ENCODE data around the gene RFX1. TPM values are rescaled to one million over a fixed set of nuclear protein-coding genes. Genes with fewer than 3 reads are reported as not detected.

The RFX1 gene
- total and polyA plus RNA-seq, 8 donors = 0.58 to 27.2 (median 3.3) TPM

DNA sequence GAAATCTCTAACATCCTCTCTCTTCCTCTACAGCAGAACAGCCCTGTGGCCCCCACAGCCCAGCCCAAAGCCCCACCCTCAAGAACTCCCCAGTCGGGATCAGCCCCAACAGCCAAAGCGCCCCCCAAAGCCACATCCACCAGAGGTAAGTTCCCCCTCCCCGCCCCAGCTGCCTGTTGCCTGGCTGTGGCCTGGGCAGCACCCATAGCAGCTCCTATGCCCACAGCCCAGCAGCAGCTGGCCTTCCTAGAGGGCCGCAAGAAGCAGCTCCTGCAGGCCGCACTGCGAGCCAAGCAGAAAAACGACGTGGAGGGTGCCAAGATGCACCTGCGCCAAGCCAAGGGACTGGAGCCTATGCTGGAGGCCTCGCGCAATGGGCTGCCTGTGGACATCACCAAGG lies 85.6 kb downstream of the RFX1 start:
- H3K27ac ChIP-seq = no peak overlapping the region
- no peaks in the 10 kb centered on the region for H3K27me3 ChIP-seq
- no peak for DNase-seq
- H3K4me1 ChIP-seq = no peaks in the 10 kb centered on the region
- TF ChIP-seq POLR2AphosphoS5 (IDR thresholded peaks at IDR 0.05) (no peak), EP300 (IDR thresholded peaks at IDR 0.05) (no peak), POLR2A (IDR thresholded peaks at IDR 0.05) (no peak)
- TF ChIP-seq, protein P1, sequence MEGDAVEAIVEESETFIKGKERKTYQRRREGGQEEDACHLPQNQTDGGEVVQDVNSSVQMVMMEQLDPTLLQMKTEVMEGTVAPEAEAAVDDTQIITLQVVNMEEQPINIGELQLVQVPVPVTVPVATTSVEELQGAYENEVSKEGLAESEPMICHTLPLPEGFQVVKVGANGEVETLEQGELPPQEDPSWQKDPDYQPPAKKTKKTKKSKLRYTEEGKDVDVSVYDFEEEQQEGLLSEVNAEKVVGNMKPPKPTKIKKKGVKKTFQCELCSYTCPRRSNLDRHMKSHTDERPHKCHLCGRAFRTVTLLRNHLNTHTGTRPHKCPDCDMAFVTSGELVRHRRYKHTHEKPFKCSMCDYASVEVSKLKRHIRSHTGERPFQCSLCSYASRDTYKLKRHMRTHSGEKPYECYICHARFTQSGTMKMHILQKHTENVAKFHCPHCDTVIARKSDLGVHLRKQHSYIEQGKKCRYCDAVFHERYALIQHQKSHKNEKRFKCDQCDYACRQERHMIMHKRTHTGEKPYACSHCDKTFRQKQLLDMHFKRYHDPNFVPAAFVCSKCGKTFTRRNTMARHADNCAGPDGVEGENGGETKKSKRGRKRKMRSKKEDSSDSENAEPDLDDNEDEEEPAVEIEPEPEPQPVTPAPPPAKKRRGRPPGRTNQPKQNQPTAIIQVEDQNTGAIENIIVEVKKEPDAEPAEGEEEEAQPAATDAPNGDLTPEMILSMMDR (IDR thresholded peaks at IDR 0.05) = no peak
- WGBS, 5 donors = 95 to 99% (median 98%) methylated on average over 9 to 11 of the region's 11 CpGs
- intact Hi-C loops (cut with DNase I; ENCODE audit: low total_unique reads) = no loop called here
- peaks cover 77 to 100% (median 99%) of the 10 kb centered on the region in 4 donors for H3K36me3 ChIP-seq
- H3K4me3 ChIP-seq = no peak overlapping the region
- H3K9me3 ChIP-seq = peaks cover 0 to 7% (median 5%) of the 10 kb centered on the region in 4 donors

DNA sequence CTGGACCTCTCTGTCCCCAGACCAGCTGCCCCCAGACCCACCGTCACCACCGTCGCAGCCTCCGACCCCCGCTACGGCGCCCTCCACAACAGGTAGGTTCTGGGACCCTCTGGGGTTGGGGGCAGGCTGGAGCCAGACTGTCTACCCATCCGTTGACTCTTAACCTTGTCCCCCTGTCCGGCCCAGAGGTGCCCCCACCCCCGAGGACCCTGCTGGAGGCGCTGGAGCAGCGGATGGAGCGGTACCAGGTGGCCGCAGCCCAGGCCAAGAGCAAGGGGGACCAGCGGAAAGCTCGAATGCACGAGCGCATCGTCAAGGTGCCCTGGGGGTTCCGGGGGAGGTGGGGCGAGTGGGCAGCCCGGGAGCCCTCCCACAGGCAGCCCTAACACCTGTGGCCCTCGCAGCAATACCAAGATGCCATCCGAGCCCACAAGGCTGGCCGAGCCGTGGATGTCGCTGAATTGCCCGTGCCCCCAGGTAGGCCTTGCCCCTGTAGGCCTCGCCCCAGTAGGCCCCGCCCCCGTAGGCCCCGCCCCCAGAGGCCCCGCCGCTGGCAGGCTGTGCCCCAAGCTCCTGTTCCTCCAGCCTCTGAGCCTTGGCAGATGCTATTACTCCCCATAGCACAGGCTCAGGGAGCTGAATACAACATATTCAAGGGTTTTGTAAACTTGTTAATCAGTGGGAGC lies 87.3 kb downstream of the RFX1 start:
- intact Hi-C loops (cut with DNase I; ENCODE audit: low total_unique reads) = no loop called here

DNA sequence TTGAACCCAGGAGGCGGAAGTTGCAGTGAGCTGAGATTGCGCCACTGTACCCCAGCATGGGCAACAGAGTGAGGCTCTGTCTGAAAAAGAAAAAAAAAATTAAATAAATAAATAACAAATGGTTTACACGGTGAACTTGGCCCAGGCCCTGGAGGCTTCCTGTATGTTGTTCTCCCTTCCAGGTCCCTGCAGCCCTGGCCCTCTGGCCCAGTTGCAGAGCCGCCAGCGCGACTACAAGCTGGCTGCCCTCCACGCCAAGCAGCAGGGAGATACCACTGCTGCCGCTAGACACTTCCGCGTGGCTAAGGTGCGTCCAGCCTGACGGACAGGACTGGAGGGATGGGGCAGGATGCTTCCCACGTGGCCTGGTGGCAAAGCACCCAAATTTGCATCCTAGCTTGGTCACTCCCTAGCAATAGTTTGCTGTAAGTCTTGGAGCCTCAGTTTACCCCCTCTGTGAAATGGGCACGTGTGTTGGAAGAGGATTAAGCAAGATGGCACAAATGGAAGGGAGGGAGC lies 88.2 kb downstream of the RFX1 start:
- peaks cover 76 to 100% (median 99%) of the 10 kb centered on the region in 4 donors for H3K36me3 ChIP-seq
- H3K27me3 ChIP-seq = no peaks in the 10 kb centered on the region
- no peaks in the 10 kb centered on the region for H3K4me1 ChIP-seq
- H3K4me3 ChIP-seq = no peak overlapping the region
- TF ChIP-seq, protein P1 (IDR thresholded peaks at IDR 0.05) = no peak
- no peak for TF ChIP-seq POLR2AphosphoS5 (IDR thresholded peaks at IDR 0.05)
- WGBS, 5 donors = 68 to 83% (median 80%) methylated on average over 11 to 14 of the region's 14 CpGs
- H3K9me3 ChIP-seq = peaks cover 0 to 7% (median 5%) of the 10 kb centered on the region in 4 donors
- intact Hi-C loops (cut with DNase I; ENCODE audit: low total_unique reads) = no loop called here
- peak overlapping the region in 1 of 5 donors; percentile 44 for H3K27ac ChIP-seq
- DNase-seq = peak in 1 of 2 donors; percentile 66

More for the DNA sequence above, 87.3 kb downstream of the RFX1 start:
- Histone ChIP-seq H3K27ac (no peak overlapping the region), H3K4me3 (no peak overlapping the region), H3K36me3 (peaks cover 76 to 100% (median 99%) of the 10 kb centered on the region in 4 donors), H3K4me1 (no peaks in the 10 kb centered on the region), H3K27me3 (no peaks in the 10 kb centered on the region), H3K9me3 (peaks cover 0 to 7% (median 5%) of the 10 kb centered on the region in 4 donors)
- DNase-seq = no peak
- no peak for TF ChIP-seq POLR2A (IDR thresholded peaks at IDR 0.05)
- no peak for TF ChIP-seq POLR2AphosphoS5 (IDR thresholded peaks at IDR 0.05)
- TF ChIP-seq EP300 (IDR thresholded peaks at IDR 0.05) = no peak
- TF ChIP-seq, protein P1 (IDR thresholded peaks at IDR 0.05) = no peak
- WGBS, 5 donors = 84 to 93% (median 87%) methylated on average over 13 to 34 of the region's 34 CpGs

DNA sequence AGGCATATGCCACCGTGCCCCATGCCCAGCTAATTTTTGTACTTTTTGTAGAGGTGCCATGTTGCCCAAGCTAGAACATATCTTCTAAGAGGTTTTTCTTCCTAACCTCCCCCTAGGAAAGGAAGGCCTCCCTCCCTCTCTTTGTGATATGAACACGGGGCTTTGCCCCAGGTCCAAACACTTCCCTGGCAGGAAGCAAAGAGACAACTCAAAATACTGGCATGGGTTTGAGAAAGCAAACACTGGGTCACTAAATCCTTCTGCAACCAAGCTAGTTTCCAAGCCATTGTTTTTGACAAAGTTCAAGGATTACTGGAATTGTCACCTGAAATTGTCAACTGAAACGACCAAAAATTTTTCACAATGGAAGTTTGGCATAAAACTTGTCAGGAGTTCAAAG lies 91.3 kb downstream of the RFX1 start:
- TF ChIP-seq, protein P1 (IDR thresholded peaks at IDR 0.05) = no peak
- no peak for TF ChIP-seq EP300 (IDR thresholded peaks at IDR 0.05)
- no peak for TF ChIP-seq POLR2A (IDR thresholded peaks at IDR 0.05)
- no peak for TF ChIP-seq POLR2AphosphoS5 (IDR thresholded peaks at IDR 0.05)

More for the DNA sequence above, 91.3 kb downstream of the RFX1 start:
- H3K36me3 ChIP-seq = peaks cover 57 to 99% (median 99%) of the 10 kb centered on the region in 4 donors
- intact Hi-C loops (cut with DNase I; ENCODE audit: low total_unique reads) = no loop called here
- DNase-seq = no peak
- H3K4me3 ChIP-seq = no peak overlapping the region
- 61 to 79% (median 76%) methylated on average over 3 of the region's 3 CpGs for WGBS, 5 donors
- H3K27me3 ChIP-seq = no peaks in the 10 kb centered on the region
- H3K9me3 ChIP-seq = no peaks in the 10 kb centered on the region
- H3K4me1 ChIP-seq = no peaks in the 10 kb centered on the region
- no peak overlapping the region for H3K27ac ChIP-seq
